CD4-positive, alpha-beta T cell treated with Interleukin-15 for 1 hour (primary cell): ENCODE results near the gene OR2T6.
"Not testable (repeated sequence)": the region's sequence is repeated elsewhere in the genome, so short reads cannot be mapped to it uniquely, and the experiment has no call there.

Source experiments
- DNase-seq: peaks from one replicate; pipeline ENCODE4 v3.0.0-alpha.2; 2020

Gene OR2T6

DNA sequence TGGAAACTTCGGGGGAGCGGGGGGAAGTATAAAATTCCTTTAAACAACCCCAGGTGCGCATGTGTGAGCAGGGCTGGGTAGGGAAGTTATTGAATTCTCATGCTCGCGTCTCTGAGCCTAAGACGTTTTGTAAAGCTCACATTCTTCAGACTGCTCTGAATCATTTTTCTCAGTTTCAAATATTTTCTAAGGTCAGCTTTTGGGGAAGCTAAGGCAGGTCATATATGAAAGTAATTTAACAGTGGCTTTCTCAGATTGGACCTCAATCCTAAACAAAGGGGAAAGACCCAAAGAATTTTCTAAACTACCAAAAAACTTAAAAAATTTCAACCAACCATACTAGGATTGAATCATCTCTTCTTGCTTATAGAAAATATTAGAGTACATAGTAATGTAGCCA is 59.4 kb downstream of the OR2T6 start:
- not testable (repeated sequence) for DNase-seq

DNA sequence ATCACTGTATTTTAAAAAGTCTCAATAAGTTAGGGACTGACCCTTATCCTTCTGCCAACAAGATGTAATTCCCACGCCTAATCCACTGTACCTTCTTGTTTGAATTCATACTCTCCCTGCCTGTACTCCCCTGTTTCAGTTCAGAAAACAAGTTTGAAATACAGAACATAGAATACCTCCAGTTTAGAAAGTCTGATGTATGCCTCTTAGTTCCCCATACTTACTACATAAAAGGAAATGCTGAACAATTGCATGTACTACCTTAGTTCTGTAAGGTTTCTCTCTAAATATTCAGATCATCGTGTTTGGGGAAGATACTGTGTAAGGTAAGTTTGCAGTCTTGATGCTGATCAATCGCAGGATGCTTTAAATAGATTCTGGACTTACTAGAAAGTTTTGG is 60.8 kb downstream of the OR2T6 start:
- DNase-seq: not testable (repeated sequence)

DNA sequence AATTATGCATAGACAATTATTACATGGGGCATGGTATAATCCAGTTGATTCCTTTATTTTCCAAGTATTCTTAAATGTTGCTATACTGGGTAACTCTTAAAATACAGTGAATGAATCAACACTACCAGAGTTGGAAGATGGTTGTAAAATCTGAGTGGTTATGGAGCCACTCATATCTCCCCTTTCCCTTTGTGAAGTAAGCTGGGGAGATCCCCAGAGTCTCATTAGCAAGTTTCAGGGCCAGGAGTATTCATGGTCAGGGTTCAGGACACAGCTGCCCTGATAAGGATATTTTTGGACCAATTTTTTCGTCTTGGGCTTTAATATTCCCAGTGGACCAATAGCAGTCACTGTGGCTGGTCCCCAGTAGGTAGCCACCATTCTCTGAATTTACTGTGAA is 63.1 kb downstream of the OR2T6 start:
- not testable (repeated sequence) for DNase-seq

DNA sequence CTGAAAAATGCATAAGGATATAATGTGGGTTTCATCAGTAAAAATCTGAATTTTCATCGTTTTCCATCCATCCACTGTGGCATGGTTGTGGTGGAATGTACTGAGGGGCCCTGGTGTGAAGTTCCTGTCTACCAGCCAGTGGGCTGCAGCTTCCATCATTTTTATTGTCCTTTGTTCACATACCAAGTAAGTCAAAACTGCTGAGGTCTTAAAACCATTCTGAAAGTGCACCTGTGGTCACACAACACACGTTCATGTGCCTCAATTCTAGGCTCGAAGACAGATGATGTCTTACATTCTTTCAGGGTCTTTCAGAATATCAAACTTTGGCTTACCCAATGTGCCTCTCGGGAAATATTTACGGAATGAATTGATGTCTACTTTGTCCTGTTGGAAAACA is 63.7 kb downstream of the OR2T6 start:
- not testable (repeated sequence) for DNase-seq
